Type B pancreatic cell (in vitro differentiated cells): ENCODE measurements around the gene SLC27A3. TPM values are rescaled to one million over a fixed set of nuclear protein-coding genes. Genes with fewer than 3 reads are reported as not detected.
A peak's percentile ranks its signal among the peaks of the same experiment; 100 is the strongest.

Experiments
- DNase-seq: peaks from one replicate; pipeline ENCODE4 v3.0.0; 2021; ENCODE audit warnings: mixed read lengths; ENCODE audit not compliant: unreplicated experiment; ENCODE audit errors: extremely low spot score
- H3K27ac Mint-ChIP-seq: 2 replicates; pipeline ENCODE4 v1.8.0; 2021; ENCODE audit warnings: mild to moderate bottlenecking, mixed read lengths
- H3K27me3 Mint-ChIP-seq: 2 replicates; pipeline ENCODE4 v1.8.0; 2021; ENCODE audit warnings: mixed read lengths
- H3K36me3 Mint-ChIP-seq: 2 replicates; pipeline ENCODE4 v1.8.0; 2021; ENCODE audit warnings: mixed read lengths
- H3K4me1 Mint-ChIP-seq: one replicate; pipeline ENCODE4 v1.8.0; 2021; ENCODE audit warnings: mixed read lengths; ENCODE audit not compliant: unreplicated experiment
- H3K4me3 Mint-ChIP-seq: 2 replicates; pipeline ENCODE4 v1.8.0; 2021; ENCODE audit warnings: mild to moderate bottlenecking, mixed read lengths
- H3K9me3 Mint-ChIP-seq: 2 replicates; pipeline ENCODE4 v1.8.0; 2021; ENCODE audit warnings: mixed read lengths
- CTCF ChIP-seq: fragments of 200-600 bp; sonication (generic); conservative IDR thresholded peaks from 2 replicates; pipeline ENCODE4 v1.5.0; 2021; ENCODE audit warnings: antibody characterized with exemption, mild to moderate bottlenecking
- total RNA-seq: library from RNA; stranded (reverse); gene quantifications from 2 replicates; pipeline ENCODE4 v1.2.1, GENCODE V29; 2021; ENCODE audit warnings: low replicate concordance

SLC27A3 gene
- total RNA-seq, 1 donor from 2014 or later, result 20.6 TPM

GRCh38 chr1:153746174-153746573 is 29.0 kb upstream of the SLC27A3 start:
- no peak overlapping the region for H3K4me3 Mint-ChIP-seq
- peaks cover 24% of the 10 kb centered on the region for H3K36me3 Mint-ChIP-seq
- H3K27ac Mint-ChIP-seq, result no peak overlapping the region
- H3K4me1 Mint-ChIP-seq, result peaks cover 20% of the 10 kb centered on the region
- no peak for DNase-seq
- no peaks in the 10 kb centered on the region for H3K9me3 Mint-ChIP-seq
- H3K27me3 Mint-ChIP-seq, result no peaks in the 10 kb centered on the region
- TF ChIP-seq CTCF, result no peak

DNA sequence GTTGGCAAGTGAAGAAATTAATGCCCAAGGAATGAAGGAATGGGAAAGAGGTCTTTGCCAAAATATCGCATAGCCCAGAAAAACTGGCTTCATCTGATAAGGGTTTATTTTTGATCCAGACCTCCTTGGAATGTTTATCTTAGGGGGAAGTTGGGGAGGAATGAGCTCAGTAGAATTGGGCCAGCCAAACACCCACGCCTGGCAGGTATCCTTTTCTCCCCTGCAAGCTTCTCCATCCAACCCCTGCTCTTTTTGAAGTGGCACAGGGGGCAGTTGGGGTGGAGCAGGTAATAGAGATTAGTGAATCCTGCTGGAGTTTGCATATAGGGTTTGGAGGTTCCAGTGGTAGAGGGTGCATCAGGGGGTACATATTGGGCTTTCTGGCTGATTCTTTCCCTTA is 26.3 kb upstream of the SLC27A3 start:
- TF ChIP-seq CTCF, result no peak
- Mint-ChIP-seq H3K4me3 (no peak overlapping the region), H3K9me3 (no peaks in the 10 kb centered on the region), H3K27ac (no peak overlapping the region), H3K27me3 (no peaks in the 10 kb centered on the region), H3K36me3 (peaks cover 29% of the 10 kb centered on the region), H3K4me1 (peaks cover 6% of the 10 kb centered on the region)
- DNase-seq, result no peak

DNA sequence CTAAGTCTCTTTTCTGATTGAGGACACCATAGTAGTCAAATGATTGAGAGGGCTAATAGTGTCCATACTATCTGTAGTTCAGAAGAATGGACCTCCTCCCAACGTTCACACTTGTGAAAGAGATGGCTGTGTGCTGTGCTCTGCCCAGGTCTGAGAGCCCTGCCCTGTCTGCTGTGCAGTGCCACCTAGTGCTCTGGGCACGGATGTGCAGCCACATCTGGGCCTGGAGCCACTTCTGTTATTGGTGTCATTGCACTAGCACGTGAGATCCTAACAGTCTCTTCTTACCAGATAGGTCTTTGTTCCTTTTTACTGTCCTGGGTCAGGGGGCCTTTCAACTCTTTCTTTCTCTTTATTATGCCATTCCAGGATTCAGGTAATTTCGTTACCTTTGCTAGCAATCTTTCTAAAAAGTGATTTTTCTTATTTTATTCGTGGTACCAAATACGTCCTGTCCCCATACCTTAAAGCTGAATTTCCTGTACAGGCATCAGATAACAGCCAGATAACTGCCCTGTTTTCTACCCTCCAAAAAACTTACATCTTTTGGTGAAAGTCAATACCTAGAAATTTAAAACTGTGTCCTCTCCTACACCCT is 25.7 kb upstream of the SLC27A3 start:
- H3K4me3 Mint-ChIP-seq, result no peak overlapping the region
- TF ChIP-seq CTCF, result peak; percentile 93
- peaks cover 6% of the 10 kb centered on the region for H3K4me1 Mint-ChIP-seq
- peaks cover 29% of the 10 kb centered on the region for H3K36me3 Mint-ChIP-seq
- peak; percentile 78 for DNase-seq
- no peaks in the 10 kb centered on the region for H3K9me3 Mint-ChIP-seq
- peak overlapping the region; percentile 61 for H3K27ac Mint-ChIP-seq
- H3K27me3 Mint-ChIP-seq, result no peaks in the 10 kb centered on the region

DNA sequence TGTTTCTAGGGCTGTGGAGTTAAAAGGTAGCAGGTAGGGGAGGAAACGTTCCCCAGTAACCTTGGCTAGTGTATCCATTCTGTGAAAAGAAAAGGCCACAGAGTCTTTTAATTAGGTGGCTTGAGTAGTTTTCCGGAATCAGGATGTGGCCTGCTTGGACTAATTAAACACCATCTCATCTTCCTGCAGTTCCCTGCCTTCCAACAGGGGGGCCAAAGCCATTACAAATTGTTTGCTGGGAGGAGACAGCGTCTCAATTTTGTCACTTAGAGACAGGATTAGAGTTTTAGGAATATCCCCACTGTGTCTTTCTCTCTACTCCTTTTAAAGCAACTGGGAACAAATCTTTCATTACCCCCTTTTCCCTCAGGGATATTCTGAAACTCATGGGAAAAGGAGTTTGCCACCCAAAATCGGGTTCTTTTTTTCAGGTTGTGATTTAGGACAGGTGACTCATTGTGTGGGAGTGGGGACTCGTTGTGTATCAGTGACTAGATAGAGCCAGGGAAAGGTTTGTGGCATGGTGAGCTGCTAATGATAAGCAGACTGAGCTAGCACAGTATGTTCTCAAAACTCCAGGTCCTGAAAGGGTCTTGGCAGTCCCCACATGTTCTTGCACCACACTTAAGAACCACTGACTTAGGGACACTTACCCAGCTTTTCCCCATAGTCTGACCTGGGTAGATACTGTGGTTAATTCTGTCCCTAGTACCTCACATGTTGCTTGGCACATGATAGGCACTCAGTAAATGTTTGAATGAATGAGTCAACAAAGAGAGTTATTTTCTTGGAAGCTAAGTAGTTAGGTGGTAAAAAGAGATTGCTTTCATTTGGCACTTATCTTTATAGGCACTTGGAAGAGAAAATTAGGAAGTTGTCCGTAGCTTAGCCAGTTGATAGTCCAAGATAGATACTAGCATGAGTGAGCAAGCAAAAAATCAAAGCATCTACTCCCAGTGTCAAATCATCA is 24.9 kb upstream of the SLC27A3 start:
- Mint-ChIP-seq H3K4me3 (no peak overlapping the region), H3K36me3 (peaks cover 28% of the 10 kb centered on the region), H3K27ac (peak overlapping the region; percentile 61), H3K4me1 (peaks cover 6% of the 10 kb centered on the region), H3K9me3 (no peaks in the 10 kb centered on the region), H3K27me3 (no peaks in the 10 kb centered on the region)
- DNase-seq, result no peak
- TF ChIP-seq CTCF, result no peak

DNA sequence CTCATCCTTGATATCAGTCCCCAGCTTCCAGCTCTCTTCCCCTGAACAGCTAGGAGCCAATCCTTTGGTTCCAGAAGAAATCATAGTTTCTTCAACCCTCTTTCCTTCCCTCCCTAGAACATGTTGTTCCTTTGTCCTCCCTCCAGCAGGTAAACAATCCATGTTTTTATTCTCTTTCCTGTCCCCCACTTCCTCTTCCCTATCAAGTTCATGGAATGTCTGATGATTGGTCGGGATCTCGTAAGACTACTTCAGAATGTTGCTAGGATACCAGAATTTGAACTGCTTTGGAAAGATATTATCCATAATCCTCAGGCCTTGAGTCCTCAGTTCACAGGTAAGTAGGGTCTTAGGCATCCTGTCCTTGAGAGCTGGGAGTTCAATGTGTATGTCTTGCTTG is 23.1 kb upstream of the SLC27A3 start:
- Mint-ChIP-seq H3K27me3 (no peaks in the 10 kb centered on the region), H3K4me3 (no peak overlapping the region), H3K36me3 (peaks cover 28% of the 10 kb centered on the region), H3K9me3 (no peaks in the 10 kb centered on the region), H3K27ac (no peak overlapping the region), H3K4me1 (peaks cover 6% of the 10 kb centered on the region)
- no peak for DNase-seq
- TF ChIP-seq CTCF, result no peak
